ENCODE measurements around the gene PCBP2.
"Not testable (repeated sequence)": the region's sequence is repeated elsewhere in the genome, so short reads cannot be mapped to it uniquely, and the experiment has no call there.

PCBP2 gene

DNA sequence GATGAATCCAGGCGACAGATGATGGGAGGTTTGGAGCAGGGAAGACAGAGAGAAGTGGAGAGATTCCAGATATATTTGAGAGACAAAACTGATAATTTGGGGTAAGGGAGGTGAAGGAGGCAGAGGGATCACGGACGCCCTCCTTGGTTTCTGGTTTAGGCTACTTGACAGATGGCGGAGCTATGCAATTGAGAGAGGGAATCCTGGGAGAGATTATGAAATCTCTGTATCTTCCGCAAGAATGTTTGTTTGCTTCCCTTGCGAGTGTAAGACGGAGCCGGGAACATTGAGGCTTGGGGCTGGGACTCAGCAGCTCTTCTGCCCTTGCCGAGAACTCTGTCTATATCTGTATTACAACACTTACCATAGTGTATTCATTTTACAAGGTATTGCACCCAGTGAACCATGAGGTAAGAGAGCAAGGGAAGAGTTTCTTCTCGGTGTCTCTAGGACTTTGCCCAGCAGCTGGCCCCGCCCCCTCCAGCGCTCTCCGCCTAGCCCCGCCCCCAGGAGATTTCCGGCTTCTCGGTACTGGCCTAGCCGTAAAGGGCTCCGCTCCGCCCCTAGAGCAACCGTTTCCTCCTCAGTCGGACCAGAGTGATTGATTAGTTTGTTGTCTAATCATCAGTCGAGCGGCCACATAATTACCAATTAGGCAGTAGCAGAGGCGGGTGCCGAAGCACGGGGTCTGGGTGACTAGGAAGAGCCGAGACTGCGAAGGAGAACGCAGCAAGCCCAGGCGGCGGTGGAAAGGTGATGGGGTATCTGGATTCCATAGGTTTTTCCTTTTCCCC lies 10.7 kb upstream of the PCBP2 start, which contains the start of gene PRR13:
Gene PRR13 (plus strand): TSS at position 695 of the 794 bp plus-strand sequence. CDS start 981 bp downstream, outside the sequence.
- DNase-seq: peak; percentile 99 to 100

DNA sequence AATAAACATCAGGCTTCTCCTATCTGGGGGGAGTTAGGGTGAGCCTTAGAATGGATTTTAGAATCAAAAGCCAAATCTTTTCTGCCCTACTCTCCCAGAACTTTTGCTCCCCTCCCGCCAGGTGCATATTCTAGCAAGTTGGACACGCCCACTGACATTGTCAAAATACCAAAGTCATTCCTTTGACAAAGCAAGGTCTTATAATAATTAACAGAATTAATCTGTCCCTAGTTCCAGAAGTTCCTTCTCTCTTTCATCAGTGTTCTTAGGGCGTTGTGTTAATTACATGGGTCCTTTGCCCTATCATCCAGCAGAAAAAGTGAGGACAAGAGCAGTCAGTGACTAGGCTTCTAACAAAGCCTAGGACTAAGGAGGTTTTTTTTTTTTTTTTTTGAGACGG lies 7.9 kb upstream of the PCBP2 start:
- no peak for DNase-seq

- DNase-seq: not testable (repeated sequence)
Observed at GRCh38 chr12:53444593-53445325, 7.1 kb upstream of the PCBP2 start.

DNA sequence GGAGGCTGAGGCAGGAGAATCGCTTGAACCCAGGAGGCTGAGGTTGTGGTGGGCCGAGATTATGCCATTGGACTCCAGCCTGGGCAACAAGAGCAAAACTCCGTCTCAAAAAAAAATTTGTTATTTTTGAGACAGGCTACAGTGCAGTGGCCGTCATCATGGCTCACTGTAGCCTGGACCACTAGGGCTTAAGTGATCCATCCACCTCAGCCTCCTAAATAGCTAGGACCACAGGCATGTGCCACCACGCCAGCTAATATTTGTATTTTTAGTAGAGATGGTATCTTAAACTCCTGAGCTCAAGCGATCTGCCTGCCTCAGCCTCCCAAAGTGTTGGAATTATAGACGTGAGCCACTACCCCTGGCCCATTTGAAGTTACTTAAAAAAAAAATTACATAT lies 966 bp upstream of the PCBP2 start:
- DNase-seq: no peak

- DNase-seq: peak; percentile 71 to 72
Observed at GRCh38 chr12:53452159-53453077, 516 bp downstream of the PCBP2 start.

DNA sequence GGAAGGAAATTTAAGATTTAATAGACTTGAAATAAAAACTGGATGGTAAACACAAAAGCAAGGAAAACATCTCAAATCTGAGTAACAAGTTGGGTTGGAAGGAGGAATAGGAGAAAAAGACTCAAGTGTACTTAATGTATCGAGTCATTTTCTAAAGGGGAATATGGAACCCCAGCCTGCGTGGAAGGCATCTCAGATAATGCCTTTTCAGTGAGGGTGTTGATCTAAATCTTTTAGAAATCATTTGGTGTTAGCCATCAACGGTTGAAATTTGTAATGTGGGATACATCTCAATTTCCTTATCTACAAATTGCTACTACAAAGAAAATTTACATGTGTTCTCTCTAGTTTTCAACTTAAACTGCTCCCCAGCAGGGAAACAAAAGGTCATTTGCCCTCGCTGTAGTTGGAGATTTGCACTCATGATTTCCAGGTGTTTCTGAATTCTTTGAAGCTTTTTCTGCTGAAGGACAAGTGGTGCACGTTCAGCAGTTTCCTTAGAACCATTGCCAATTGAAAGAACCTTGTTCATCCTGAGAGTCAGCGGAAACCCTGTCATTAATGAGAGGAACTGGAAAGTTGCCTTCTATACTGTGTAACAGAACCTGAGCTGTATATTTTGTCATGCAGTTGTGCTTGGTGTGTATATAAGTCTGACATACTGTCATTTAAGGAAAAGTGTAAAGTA lies 2.2 kb downstream of the PCBP2 start:
- DNase-seq: no peak

- DNase-seq: no peak
Observed at GRCh38 chr12:53454707-53455106, 2.8 kb downstream of the PCBP2 start.

- DNase-seq: no peak
Observed at GRCh38 chr12:53456654-53457366, 4.9 kb downstream of the PCBP2 start.

DNA sequence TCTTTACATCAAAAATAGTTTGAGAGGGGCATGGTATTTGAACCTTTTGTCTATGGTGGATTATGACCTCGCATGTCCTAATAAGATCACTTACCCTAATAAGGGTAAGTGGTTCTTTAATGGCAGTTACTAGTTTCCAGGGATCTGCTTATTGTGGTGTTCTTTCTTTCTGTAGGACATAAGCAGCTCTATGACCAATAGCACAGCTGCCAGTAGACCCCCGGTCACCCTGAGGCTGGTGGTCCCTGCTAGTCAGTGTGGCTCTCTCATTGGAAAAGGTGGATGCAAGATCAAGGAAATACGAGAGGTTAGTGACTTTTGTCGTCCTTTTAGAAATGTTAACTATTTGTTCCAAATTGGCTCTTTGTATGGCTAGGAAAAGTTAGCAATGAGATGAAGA lies 7.2 kb downstream of the PCBP2 start:
- no peak for DNase-seq

DNA sequence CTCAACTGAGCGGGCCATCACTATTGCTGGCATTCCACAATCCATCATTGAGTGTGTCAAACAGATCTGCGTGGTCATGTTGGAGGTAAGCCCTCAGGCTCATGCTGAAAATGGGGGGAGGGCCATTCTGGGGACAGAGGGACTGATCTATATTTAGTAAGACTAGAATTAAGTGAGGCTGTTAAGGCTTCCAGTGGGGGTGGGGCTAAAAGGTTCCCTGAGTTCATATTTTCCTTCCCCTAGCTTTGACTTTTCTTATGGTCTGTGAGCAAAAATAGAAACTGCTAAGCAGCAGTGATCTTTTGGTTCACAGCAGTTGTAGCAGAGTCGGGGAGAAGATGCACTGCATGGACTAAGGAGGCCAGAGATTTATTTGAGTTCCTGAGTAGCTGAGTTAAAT lies 9.2 kb downstream of the PCBP2 start:
- DNase-seq: no peak

GRCh38 chr12:53461591-53461990 lies 9.7 kb downstream of the PCBP2 start:
- no peak for DNase-seq

DNA sequence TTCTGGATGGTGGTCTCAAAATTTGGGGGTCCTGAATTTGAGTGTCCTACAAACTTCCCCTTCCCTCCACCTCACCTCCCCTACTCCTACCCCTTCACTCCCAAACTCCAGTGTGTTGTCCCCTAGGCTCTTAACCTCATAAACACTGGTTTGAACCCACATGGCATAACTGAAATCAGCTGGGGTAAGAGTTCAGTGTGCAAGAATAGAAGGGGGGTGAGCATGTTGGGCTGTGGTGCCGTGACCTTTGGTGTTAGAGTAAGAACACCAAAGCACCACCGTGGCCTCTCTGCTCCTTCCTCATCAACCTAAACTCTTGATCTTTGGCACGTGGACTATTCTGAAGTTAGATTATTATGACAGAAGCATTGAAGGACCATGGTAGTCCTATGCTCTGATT lies 11.0 kb downstream of the PCBP2 start:
- no peak for DNase-seq

- DNase-seq: no peak
Observed at GRCh38 chr12:53463802-53464560, 12.1 kb downstream of the PCBP2 start.

DNA sequence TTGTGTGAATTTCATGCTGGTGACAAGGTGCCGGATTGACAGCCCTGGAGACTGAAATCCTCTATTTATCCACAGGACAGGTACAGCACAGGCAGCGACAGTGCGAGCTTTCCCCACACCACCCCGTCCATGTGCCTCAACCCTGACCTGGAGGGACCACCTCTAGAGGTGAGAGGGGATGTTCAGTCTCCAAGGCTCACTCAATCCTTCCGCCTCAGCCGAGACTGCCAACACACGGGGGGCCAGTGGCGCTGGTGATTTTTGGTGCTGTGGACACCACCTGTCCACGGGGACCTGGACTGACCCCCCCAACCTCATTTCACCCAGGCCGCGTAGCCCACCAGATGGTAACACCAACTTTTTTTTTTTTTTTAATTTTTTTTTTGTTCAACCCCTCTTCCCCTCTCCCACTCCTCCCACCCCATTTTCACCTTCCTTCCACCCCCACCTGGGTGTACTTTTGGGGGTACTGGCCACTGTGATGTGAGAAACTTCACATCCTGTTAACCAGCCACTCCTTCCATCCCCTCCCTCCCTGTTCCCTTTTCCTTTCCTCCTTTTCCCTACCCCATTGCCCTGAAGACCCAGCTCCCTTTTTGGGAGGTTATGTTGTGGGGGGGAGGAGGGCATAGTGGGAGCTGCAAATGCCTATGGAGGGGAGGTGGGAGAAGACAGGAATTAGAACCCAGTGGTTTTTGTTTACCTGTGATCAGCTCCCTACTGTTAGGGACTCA lies 12.9 kb downstream of the PCBP2 start:
- DNase-seq: no peak

- DNase-seq: no peak
Observed at GRCh38 chr12:53465679-53466078, 13.8 kb downstream of the PCBP2 start.

- DNase-seq: no peak
Observed at GRCh38 chr12:53466640-53467039, 14.7 kb downstream of the PCBP2 start.

DNA sequence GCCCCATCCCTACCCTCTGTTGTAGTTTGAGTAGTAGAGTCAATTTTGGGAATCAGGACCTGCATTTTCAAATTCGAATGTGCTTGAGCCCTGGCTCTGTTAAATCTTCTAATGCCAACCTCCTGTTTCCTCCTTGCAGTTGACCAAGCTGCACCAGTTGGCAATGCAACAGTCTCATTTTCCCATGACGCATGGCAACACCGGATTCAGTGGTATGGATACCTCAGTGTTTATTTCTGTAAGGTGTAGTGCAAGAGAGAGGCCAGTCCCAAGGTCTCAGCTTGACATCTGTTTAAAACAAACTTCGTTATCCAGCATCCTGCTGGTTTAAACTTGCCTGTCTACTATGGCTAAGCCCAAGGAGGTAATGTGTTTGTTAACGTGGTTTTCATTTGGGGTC lies 15.2 kb downstream of the PCBP2 start:
- no peak for DNase-seq

- no peak for DNase-seq
Observed at GRCh38 chr12:53467880-53468279, 16.0 kb downstream of the PCBP2 start.

- DNase-seq: no peak
Observed at GRCh38 chr12:53468282-53468681, 16.4 kb downstream of the PCBP2 start.

DNA sequence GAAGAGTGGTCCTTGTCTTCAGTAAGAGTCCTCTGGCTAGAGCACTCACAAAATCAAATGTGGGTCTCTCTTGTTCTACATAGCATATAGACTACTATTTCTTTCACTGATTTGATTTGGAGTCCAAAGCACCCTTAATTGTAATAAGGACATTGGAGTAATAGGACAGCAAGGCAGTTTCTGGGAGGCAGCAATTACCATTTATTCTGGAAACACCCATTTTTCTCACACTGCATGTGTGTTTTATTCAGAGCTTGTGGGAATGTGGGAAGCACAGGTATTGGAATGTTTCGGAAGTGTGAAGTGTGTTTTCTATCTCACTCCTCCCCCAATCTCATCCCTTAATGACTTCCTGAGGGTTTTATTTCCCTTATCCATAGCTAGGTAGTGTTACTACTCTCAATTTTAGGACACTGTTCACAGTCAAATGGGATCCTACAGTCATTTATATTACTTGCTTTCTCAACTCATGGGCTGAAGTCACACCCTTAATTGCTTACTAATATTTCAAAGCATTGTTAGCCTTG lies 20.2 kb downstream of the PCBP2 start:
- DNase-seq: no peak
